H1 (cell line): ENCODE results near the gene COL11A2. TPM values are rescaled to one million over a fixed set of nuclear protein-coding genes. Genes with fewer than 3 reads are reported as not detected.

ENCODE experiments used
- CTCF ChIA-PET: fragments of 300-600 bp; sonication (Branson Sonifier 250); formaldehyde crosslinking; loops from one replicate; lab custom pipeline; 2021; ENCODE audit not compliant: partially characterized antibody; lab: Charles Lee
- POLR2A ChIA-PET: fragments of 300-600 bp; sonication (Branson Sonifier 250); formaldehyde crosslinking; loops from one replicate; lab custom pipeline; 2021; ENCODE audit warnings: inconsistent platforms; ENCODE audit not compliant: partially characterized antibody; lab: Charles Lee
- DNase-seq, 2 experiments: peaks; one replicate each; pipeline versions ENCODE4 v3.0.0 to v3.0.0-alpha.2; 2010 to 2022; ENCODE audit warnings: low spot score in 2 of 2, low read depth in 1 of 2, mixed read lengths in 1 of 2
- FAIRE-seq: peaks from 2 replicates; lab custom pipeline; 2011; peaks lifted over from hg19 to GRCh38; lab: Jason Lieb, UNC
- H2AFZ ChIP-seq: 2 replicates; pipeline ENCODE4 v1.8.1; 2012; ENCODE audit warnings: low read length, inconsistent platforms
- H2AK5ac ChIP-seq: 2 replicates; pipeline ENCODE4 v1.6.1; 2013; ENCODE audit warnings: low read depth, low read length
- H2BK120ac ChIP-seq: replicated peaks from 2 replicates; pipeline ENCODE3; 2013; ENCODE audit warnings: low read depth, low read length, inconsistent platforms
- H2BK12ac ChIP-seq: 2 replicates; pipeline ENCODE4 v1.6.1; 2013; ENCODE audit warnings: low read depth, low read length
- H2BK15ac ChIP-seq: 2 replicates; pipeline ENCODE4 v1.6.1; 2013; ENCODE audit warnings: low read length
- H2BK20ac ChIP-seq: 2 replicates; pipeline ENCODE4 v1.6.1; 2013; ENCODE audit warnings: low read length
- H2BK5ac ChIP-seq: 2 replicates; pipeline ENCODE4 v1.6.1; 2013; ENCODE audit warnings: low read depth, low read length
- H3K14ac ChIP-seq: 2 replicates; pipeline ENCODE4 v1.6.1; 2013; ENCODE audit warnings: inconsistent platforms; ENCODE audit not compliant: insufficient read length
- H3K18ac ChIP-seq: 2 replicates; pipeline ENCODE4 v1.6.1; 2013; ENCODE audit warnings: low read length; ENCODE audit errors: extremely low read depth
- H3K23ac ChIP-seq: 2 replicates; pipeline ENCODE4 v1.6.1; 2013; ENCODE audit warnings: inconsistent platforms; ENCODE audit not compliant: insufficient read length
- H3K23me2 ChIP-seq: 2 replicates; pipeline ENCODE4 v1.6.1; 2013; ENCODE audit warnings: low read depth, low read length
- H3K27ac ChIP-seq: 2 replicates; pipeline ENCODE4 v1.6.1; 2011; ENCODE audit warnings: low read depth, low read length, inconsistent platforms
- H3K27me3 ChIP-seq, 4 experiments: replicated peaks in 1 of 4; 1 replicate in 1 of 4; 2 replicates in 3 of 4; pipeline versions ENCODE4 v1.6.1 to v1.8.1; 2011 to 2013; ENCODE audit warnings: low read length in 3 of 4, mild to moderate bottlenecking in 3 of 4, inconsistent platforms in 2 of 4, mixed read lengths in 2 of 4, moderate library complexity in 1 of 4; ENCODE audit not compliant: control insufficient read depth in 3 of 4, insufficient read depth in 3 of 4; ENCODE audit errors: extremely low read depth in 1 of 4
- H3K36me3 ChIP-seq, 4 experiments: 2 replicates each; pipeline versions ENCODE4 v1.6.1 to v1.8.1; 2011 to 2013; ENCODE audit warnings: mild to moderate bottlenecking in 4 of 4, low read length in 3 of 4, moderate library complexity in 2 of 4, control low read depth in 1 of 4, inconsistent platforms in 1 of 4; ENCODE audit not compliant: insufficient read depth in 4 of 4, control insufficient read depth in 2 of 4
- H3K4ac ChIP-seq: replicated peaks from 2 replicates; pipeline ENCODE3; 2013; ENCODE audit warnings: low read length, low read depth, mixed read lengths, inconsistent platforms; ENCODE audit not compliant: insufficient read length
- H3K4me1 ChIP-seq, 4 experiments: replicated peaks in 1 of 4; 1 replicate in 1 of 4; 2 replicates in 3 of 4; pipeline versions ENCODE4 v1.6.1 to v1.8.1; 2011 to 2013; ENCODE audit warnings: low read length in 3 of 4, inconsistent platforms in 2 of 4, mixed read lengths in 1 of 4; ENCODE audit not compliant: insufficient read depth in 4 of 4, control insufficient read depth in 3 of 4
- H3K4me2 ChIP-seq, 2 experiments: 2 replicates each; pipeline versions ENCODE4 v1.6.1 to v1.8.1; 2011 to 2013; ENCODE audit warnings: low read depth in 2 of 2, low read length in 2 of 2, control low read depth in 1 of 2, inconsistent platforms in 1 of 2, mild to moderate bottlenecking in 1 of 2; ENCODE audit not compliant: insufficient read depth in 1 of 2
- H3K4me3 ChIP-seq, 4 experiments: fragments of 200-600, 300-600 bp in 1 of 4; sonication (generic), shearing (Covaris generic), sonication (Bioruptor Twin) in 1 of 4; 2 replicates each; pipeline versions ENCODE4 v1.5.1 to v1.8.1; 2011 to 2016; ENCODE audit warnings: low read length in 4 of 4, low read depth in 3 of 4, control low read depth in 2 of 4, inconsistent platforms in 2 of 4, mild to moderate bottlenecking in 2 of 4, mixed read lengths in 1 of 4, moderate library complexity in 1 of 4; ENCODE audit not compliant: insufficient read depth in 2 of 4; ENCODE audit errors: extremely low read depth in 1 of 4
- H3K56ac ChIP-seq: replicated peaks from 2 replicates; pipeline ENCODE3; 2013; ENCODE audit warnings: low read depth, mild to moderate bottlenecking, mixed read lengths, low read length, inconsistent platforms; ENCODE audit not compliant: insufficient read length
- H3K79me1 ChIP-seq: 2 replicates; pipeline ENCODE4 v1.6.1; 2013; ENCODE audit warnings: low read depth, low read length, control low read depth
- H3K79me2 ChIP-seq, 2 experiments: 2 replicates each; pipeline versions ENCODE4 v1.6.1 to v1.8.1; 2012 to 2013; ENCODE audit warnings: low read length in 2 of 2, mild to moderate bottlenecking in 2 of 2, inconsistent platforms in 1 of 2; ENCODE audit not compliant: insufficient read depth in 2 of 2, control insufficient read depth in 1 of 2
- H3K9ac ChIP-seq, 4 experiments: replicated peaks in 1 of 4; 1 replicate in 1 of 4; 2 replicates in 3 of 4; pipeline versions ENCODE4 v1.6.1 to v1.8.1; 2011 to 2013; ENCODE audit warnings: low read depth in 3 of 4, low read length in 3 of 4, control low read depth in 2 of 4, mild to moderate bottlenecking in 2 of 4, moderate library complexity in 2 of 4, inconsistent platforms in 1 of 4; ENCODE audit errors: extremely low read depth in 1 of 4
- H3K9me3 ChIP-seq, 2 experiments: 2 replicates each; pipeline versions ENCODE4 v1.6.1 to v1.8.1; 2012 to 2013; ENCODE audit warnings: mild to moderate bottlenecking in 2 of 2, moderate library complexity in 2 of 2, control low read depth in 1 of 2, inconsistent platforms in 1 of 2, low read depth in 1 of 2, low read length in 1 of 2, mixed read lengths in 1 of 2; ENCODE audit not compliant: insufficient read depth in 2 of 2
- H4K20me1 ChIP-seq, 2 experiments: replicated peaks in 1 of 2; 2 replicates each; pipeline versions ENCODE3 to v1.8.1; 2011 to 2013; ENCODE audit warnings: inconsistent platforms in 2 of 2, low read length in 2 of 2, mild to moderate bottlenecking in 1 of 2; ENCODE audit not compliant: insufficient read depth in 2 of 2, control insufficient read depth in 1 of 2
- H4K5ac ChIP-seq: 2 replicates; pipeline ENCODE4 v1.6.1; 2013; ENCODE audit warnings: low read length, low read depth, mixed read lengths, inconsistent platforms; ENCODE audit not compliant: insufficient read length
- H4K8ac ChIP-seq: 2 replicates; pipeline ENCODE4 v1.8.0; 2013; ENCODE audit warnings: mild to moderate bottlenecking, moderate library complexity, low read length, inconsistent platforms; ENCODE audit not compliant: insufficient read depth; ENCODE audit errors: extremely low read depth
- H4K91ac ChIP-seq: replicated peaks from 2 replicates; pipeline ENCODE3; 2013; ENCODE audit warnings: low read length, mixed read lengths, inconsistent platforms; ENCODE audit not compliant: insufficient read length
- CBX8 ChIP-seq: fragments of 300-800, 300-1000 bp; sonication (generic); IDR thresholded peaks from 2 replicates; pipeline ENCODE4 v1.7.1; 2016; ENCODE audit warnings: low read depth, low read length, borderline replicate concordance
- E2F6 ChIP-seq: IDR thresholded peaks from 2 replicates; pipeline ENCODE4 v1.6.1; 2012; ENCODE audit warnings: inconsistent platforms
- EZH2 ChIP-seq: fragments of 200-600 bp; sonication (generic); IDR thresholded peaks from 2 replicates; pipeline ENCODE4 v1.7.1; 2012; ENCODE audit warnings: low read depth, mild to moderate bottlenecking, moderate library complexity, low read length, inconsistent platforms; ENCODE audit not compliant: severe bottlenecking
- GTF2F1 ChIP-seq: IDR thresholded peaks from 2 replicates; pipeline ENCODE4 v1.6.1; 2012; ENCODE audit warnings: low read depth, low read length, improper control_type of control experiment, borderline replicate concordance
- HDAC6 ChIP-seq: IDR thresholded peaks from one replicate; pipeline ENCODE4 v1.7.1; 2012; ENCODE audit warnings: low read depth, mild to moderate bottlenecking, inconsistent platforms, low read length, moderate library complexity
- KDM1A ChIP-seq: fragments of 200-600, 300-600 bp; sonication (generic); IDR thresholded peaks from 2 replicates; pipeline ENCODE4 v1.7.1; 2016; ENCODE audit warnings: mild to moderate bottlenecking, low read length, borderline replicate concordance
- SAP30 ChIP-seq: fragments of 300-600 bp; sonication (generic); IDR thresholded peaks from 2 replicates; pipeline ENCODE4 v1.7.1; 2012; ENCODE audit warnings: low read length, moderate library complexity, mild to moderate bottlenecking, inconsistent platforms; ENCODE audit not compliant: insufficient read depth, insufficient replicate concordance
- SP1 ChIP-seq: IDR thresholded peaks from 2 replicates; pipeline ENCODE4 v1.6.1; 2011; ENCODE audit warnings: low read depth, low read length
- SP4 ChIP-seq: IDR thresholded peaks from 2 replicates; pipeline ENCODE4 v1.6.1; 2012; ENCODE audit warnings: low read length, inconsistent platforms
- WGBS, 2 experiments: shearing (Covaris generic) in 1 of 2; methylation state at CpG; one replicate each; pipeline versions ENCODE4 v1.1.6 to v1.1.7; 2013 to 2015; ENCODE audit warnings: low lambda C conversion rate in 2 of 2, mixed read lengths in 2 of 2, inconsistent platforms in 1 of 2, low coverage in 1 of 2, missing lambda C conversion rate in 1 of 2; ENCODE audit not compliant: insufficient replicate concordance in 2 of 2, insufficient coverage in 1 of 2, insufficient read length in 1 of 2; ENCODE audit errors: extremely low coverage in 1 of 2, missing lambda C conversion rate in 1 of 2; 5-methylcytosine and 5-hydroxymethylcytosine counted together
- polyA plus RNA-seq, 7 experiments: library from polyadenylated mRNA; depleted of rRNA in 3 of 7; stranded (reverse) in 5 of 7; unstranded in 2 of 7; fragments of >200 nt in 5 of 7; fragments of 200-250 nt in 2 of 7; gene quantifications; 1 replicate in 5 of 7; 2 replicates in 1 of 7; 4 replicates in 1 of 7; pipeline versions ENCODE4 v1.2.1 to v1.2.3, GENCODE V29; 2011 to 2013; ENCODE audit warnings: missing spikeins in 2 of 7, mixed read lengths in 2 of 7
- total RNA-seq: library from RNA; stranded (reverse); fragmentation: NEBNext Ultra II Directional; extraction: Animal tissue kit (Norgen Biotek cat#: 25700); gene quantifications from 2 replicates; pipeline ENCODE4 v1.2.1, GENCODE V29; 2021

Gene COL11A2
- total and polyA plus RNA-seq, 2 of the 8 experiments (the other 6 are each of a cell fraction or from before 2014, with no cell fraction given), result 2.8 to 3.8 TPM

GRCh38 chr6:33203443-33204164, 11.3 kb upstream of the COL11A2 start:
- H2BK20ac ChIP-seq, result peak overlapping the region; percentile 13; the same call in 1 of the 2 replicates
- POLR2A ChIA-PET, result interaction anchor here (1.2 kb wide), 2 partner anchors 8 to 44 kb away, joined by 3 to 4 read pairs; no protein-coding TSS in a partner anchor
- peak overlapping the region in 1 of 4 experiments; percentile 93; a peak in 2 of 8 replicates for H3K4me3 ChIP-seq
- peaks cover 5 to 18% of the 10 kb centered on the region in 2 experiments for H4K20me1 ChIP-seq
- no peak overlapping the region for H4K91ac ChIP-seq
- H3K27me3 ChIP-seq, result peaks cover 9 to 32% (median 25%) of the 10 kb centered on the region in 4 experiments; a peak in 6 of 7 replicates
- H3K9me3 ChIP-seq, result no peaks in the 10 kb centered on the region
- no peak for FAIRE-seq
- 0 out of 2 replicates have a peak overlapping the region, but pooled peaks have one; percentile 19 for H2BK15ac ChIP-seq
- TF ChIP-seq CBX8 (no peak), EZH2 (no peak), SP4 (no peak), E2F6 (no peak), GTF2F1 (no peak), KDM1A (no peak), SAP30 (no peak), SP1 (no peak), HDAC6 (no peak)
- TF ChIP-seq, all 59 proteins: peak for 0
- Histone ChIP-seq H3K18ac (no peak overlapping the region), H3K27ac (no peak overlapping the region), H3K9ac (no peak overlapping the region), H2AK5ac (no peak overlapping the region), H3K14ac (no peak overlapping the region), H2BK5ac (no peak overlapping the region), H3K36me3 (peaks cover 7 to 23% (median 14%) of the 10 kb centered on the region in 4 experiments), H3K79me1 (peaks cover 16% of the 10 kb centered on the region), H3K56ac (no peak overlapping the region), H3K4me1 (peaks cover 4 to 42% (median 12%) of the 10 kb centered on the region in 4 experiments), H2AFZ (no peak overlapping the region), H4K5ac (no peak overlapping the region), H3K4ac (no peak overlapping the region), H3K4me2 (peak overlapping the region; percentile 72 to 97), H3K23ac (no peak overlapping the region), H4K8ac (no peak overlapping the region), H2BK12ac (0 out of 2 replicates have a peak overlapping the region, but pooled peaks have one; percentile 12), H3K23me2 (peaks cover 30% of the 10 kb centered on the region), H2BK120ac (no peak overlapping the region), H3K79me2 (peaks cover 3 to 22% of the 10 kb centered on the region in 2 experiments; a peak in 3 of 4 replicates)
- no peak for DNase-seq
- WGBS, 2 experiments, result 86% methylated on average over 7 of the region's 7 CpGs; no CpG with 5 or more reads in 1 of the 2 experiments
- CTCF ChIA-PET, result interaction anchor here (0.6 to 1.5 kb wide), 4 partner anchors 7 to 74 kb away, joined by 3 to 6 read pairs (median 4); no protein-coding TSS in a partner anchor
